HG03159 (cell line): ENCODE measurements around the gene CXCR2.
"Not testable (repeated sequence)": the region's sequence is repeated elsewhere in the genome, so short reads cannot be mapped to it uniquely, and the experiment has no call there.

Source experiments
- ATAC-seq: cut with Tn5 transposase; IDR thresholded peaks from one replicate; pipeline ENCODE4 v1.9.1; 2021; ENCODE audit warnings: mild to moderate bottlenecking, moderate library complexity; ENCODE audit not compliant: unreplicated experiment

CXCR2 gene

GRCh38 chr2:218125626-218126080, at the start of gene CXCR2:
Gene CXCR2, plus strand, starts transcription at chr2:218126028. Its CDS starts 8,774 bp downstream, at chr2:218134802.
- ATAC-seq = no peak

DNA sequence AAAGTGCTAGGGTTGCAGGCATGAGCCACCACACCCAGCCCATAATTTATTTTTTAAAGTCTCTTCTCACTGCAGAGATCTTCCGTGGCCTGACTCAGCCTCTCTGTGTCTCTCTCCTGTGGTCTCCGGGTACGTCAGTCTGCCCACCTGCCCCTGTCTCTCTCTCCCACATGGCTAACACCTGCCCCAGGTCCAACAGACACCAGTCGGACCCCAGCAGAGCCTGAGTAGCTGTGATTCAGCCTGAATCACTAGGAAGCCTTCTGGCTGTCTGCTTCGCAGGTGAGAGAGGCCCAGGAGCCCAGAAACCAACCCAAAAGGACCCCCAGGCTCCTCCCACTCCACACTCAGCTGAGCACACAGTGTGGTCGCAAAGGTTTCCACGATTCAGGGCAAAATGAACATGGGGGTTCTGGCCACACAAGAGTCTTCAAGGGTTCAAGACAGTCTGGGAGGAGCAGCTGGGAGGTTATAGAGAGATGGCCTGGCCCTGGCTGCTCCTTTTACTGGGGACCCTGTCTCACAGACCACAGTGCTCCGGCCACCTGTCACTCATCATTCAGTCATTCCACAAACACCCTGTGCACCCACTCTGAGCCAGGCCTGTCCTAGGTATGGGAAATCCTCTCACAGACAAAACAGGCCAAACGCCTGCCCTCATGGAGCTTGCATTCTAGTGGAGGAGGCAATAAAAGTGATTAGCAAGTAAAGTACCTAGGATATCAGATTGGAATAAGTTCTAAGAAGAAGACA, 48.2 kb upstream of the CXCR2 start:
- no peak for ATAC-seq

- ATAC-seq = no peak
These were observed 45.6 kb upstream of the CXCR2 start for GRCh38 chr2:218079943-218080913.

- peak; percentile 95 for ATAC-seq
These were observed 44.8 kb upstream of the CXCR2 start for GRCh38 chr2:218081063-218081462.

- no peak for ATAC-seq
These were observed 44.1 kb upstream of the CXCR2 start for GRCh38 chr2:218081695-218082094.

DNA sequence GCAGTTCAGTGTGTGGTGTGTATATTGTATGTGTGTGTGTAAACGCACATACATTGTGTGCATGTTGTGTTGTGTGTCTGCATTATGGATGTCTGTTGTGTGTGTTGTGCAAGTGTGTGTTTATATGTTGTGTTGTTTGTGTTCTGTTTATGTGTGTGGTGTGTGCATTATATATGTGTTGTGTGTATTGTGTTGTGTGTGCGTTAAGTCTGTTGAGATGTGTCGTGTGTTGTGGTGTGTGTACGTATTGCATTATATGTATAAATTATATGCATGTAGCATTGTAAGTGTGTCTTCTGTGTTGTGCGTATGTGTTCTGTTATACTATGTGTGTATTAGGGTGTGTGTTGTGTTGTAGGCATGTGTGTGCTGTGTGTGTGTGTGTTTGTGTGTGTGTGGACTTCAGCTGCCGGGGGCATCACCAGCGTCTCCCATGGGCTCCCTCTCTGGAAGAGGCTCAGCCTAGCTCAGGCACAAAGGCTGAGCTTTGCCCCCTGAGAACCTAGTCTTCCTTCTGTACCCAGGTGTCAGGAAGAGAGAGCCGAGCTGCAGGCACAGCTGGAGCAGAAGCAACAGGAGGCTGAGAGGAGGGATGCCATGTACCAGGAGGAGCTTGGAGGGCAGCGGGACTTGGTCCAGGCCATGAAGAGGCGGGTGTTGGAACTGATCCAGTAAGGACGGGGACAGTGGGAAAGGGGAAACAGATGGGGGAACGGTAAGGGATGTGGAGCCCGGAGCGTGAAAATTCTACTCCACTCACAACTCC, 43.1 kb upstream of the CXCR2 start:
- no peak for ATAC-seq

- ATAC-seq = no peak
These were observed 42.5 kb upstream of the CXCR2 start for GRCh38 chr2:218083352-218083676.

- ATAC-seq = no peak
These were observed 39.4 kb upstream of the CXCR2 start for GRCh38 chr2:218086478-218086877.

DNA sequence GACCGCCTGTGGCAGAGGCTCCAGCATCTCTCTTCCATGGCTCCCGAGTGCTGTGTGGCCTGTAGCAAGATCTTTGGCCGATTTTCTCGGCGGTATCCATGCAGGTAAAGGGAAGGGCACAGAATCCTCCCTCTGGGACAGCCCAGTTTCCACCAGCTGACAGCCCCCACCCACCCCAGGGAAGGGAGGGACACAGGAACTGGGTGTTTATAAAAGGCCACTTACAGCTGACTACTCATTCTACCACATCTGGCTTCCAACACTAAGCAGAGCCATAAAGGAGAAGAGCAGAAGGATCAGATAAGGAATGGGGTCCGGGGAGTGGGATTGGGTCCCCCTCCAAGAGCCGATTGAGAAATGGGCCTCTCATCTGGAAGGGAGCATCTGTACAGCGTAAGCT, 36.6 kb upstream of the CXCR2 start:
- ATAC-seq = no peak

DNA sequence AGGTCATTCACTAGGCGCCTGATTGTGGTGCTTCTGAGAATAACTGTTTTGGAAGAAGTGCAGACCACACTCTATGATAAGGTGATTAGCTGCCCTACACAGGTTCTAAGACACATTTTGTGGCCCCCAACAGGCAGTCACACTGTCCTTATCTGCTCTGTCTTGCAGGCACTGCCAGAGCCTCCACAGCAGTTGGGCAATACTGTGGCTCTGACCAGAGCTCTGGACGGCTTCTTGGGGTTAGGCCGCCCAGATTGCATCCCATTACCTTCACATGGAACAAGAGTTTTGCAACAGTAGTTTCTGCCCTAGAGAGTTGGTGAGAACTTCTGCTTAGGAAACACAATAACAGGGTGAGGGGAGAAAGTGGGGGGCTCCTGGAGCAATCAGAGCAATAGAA, 34.1 kb upstream of the CXCR2 start:
- ATAC-seq = no peak

DNA sequence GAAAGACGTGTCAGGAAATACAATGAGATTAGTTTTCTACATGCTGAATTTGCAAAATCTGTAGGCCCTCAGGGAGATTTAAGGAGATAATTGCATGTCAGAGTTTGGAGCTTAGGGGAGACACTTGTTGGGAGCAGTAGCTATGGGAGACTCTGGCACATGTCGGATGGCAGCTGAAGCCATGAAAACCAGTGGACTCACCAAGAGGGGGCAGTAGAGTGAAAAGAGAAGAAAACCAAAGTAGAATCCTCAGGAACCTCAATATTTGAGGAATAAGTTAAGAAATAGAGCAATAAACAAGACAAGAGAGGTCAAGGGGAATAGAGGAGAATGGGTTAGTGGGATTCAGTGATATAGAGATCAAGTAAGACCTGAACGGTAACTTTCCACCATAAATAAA, 31.9 kb upstream of the CXCR2 start:
- no peak for ATAC-seq

DNA sequence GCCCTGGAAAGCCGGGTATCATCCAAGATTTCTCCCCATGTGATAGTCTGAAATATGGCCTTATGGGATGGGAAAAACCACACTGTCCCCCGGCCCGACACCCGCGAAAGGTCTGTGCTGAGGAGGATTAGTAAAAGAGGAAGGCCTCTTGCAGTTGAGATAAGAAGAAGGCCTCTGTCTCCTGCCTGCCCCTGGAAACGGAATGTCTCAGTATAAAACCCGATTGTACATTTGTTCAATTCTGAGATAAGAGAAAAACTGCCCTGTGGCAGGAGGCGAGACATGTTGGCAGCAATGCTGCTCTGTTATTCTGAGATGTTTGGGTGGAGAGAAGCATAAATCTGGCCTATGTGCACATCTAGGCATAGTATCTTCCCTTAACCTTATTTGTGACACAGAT, 30.0 kb upstream of the CXCR2 start:
- no peak for ATAC-seq

DNA sequence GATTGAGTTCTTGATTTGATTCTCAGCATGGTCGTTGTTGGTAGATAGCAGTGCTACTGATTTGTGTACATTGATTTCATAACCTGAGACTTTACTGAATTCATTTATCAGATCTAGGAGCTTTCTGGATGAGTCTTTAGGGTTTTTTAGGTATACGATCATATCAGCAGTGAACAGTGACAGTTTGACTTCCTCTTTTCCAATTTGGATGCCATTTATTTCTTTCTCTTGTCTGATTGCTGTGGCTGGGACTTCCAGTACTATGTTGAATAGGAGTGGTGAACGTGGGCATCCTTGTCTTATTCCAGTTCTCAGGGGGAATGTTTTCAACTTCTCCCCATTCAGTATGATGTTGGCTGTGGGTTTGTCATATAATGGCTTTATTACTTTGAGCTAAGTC, 27.9 kb upstream of the CXCR2 start:
- no peak for ATAC-seq

GRCh38 chr2:218108834-218109233, 17.0 kb upstream of the CXCR2 start:
- ATAC-seq = not testable (repeated sequence)

GRCh38 chr2:218121789-218122188, 4.0 kb upstream of the CXCR2 start:
- not testable (repeated sequence) for ATAC-seq

GRCh38 chr2:218122286-218122685, 3.5 kb upstream of the CXCR2 start:
- not testable (repeated sequence) for ATAC-seq

DNA sequence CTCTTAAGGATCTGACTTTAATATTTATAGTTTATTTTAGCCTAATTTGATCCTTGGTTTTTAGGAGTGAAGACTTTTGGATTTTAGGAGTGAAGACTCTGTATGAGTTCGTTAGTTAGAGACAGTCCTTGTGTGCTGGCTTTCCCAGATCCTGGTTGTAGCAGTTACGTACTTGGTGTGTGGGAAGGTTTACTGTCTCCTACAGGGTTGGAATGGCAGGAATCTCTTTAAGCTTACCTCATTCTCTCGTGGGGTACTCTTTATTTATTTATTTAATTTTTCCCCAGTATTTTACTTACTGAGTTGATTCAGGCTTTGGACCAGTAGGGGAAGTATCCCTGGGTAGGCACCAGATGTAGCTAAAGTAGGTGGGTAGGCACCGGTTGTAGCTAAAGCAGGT, 1.8 kb upstream of the CXCR2 start:
- no peak for ATAC-seq

DNA sequence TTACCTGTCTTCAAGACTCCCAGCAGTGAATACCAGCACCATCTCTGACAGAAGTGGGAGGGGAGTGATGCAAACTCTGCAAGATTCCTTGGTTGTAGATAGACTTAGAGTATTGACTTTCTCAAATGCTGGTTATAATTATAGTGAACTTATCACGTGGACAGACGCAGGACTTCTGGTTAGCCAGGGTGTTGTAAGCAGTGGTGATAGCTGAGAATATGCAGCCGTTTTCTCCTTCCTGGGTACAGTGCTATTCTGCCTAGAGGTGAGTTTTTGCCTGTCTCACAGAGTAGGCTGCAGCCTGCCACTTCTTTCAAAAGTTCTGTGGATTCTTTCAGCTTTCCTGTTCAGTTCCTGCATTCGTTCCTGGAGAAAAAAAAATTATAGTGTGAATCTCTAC, 733 bp upstream of the CXCR2 start:
- ATAC-seq = no peak

GRCh38 chr2:218127929-218128455, 2.2 kb downstream of the CXCR2 start:
- no peak for ATAC-seq

DNA sequence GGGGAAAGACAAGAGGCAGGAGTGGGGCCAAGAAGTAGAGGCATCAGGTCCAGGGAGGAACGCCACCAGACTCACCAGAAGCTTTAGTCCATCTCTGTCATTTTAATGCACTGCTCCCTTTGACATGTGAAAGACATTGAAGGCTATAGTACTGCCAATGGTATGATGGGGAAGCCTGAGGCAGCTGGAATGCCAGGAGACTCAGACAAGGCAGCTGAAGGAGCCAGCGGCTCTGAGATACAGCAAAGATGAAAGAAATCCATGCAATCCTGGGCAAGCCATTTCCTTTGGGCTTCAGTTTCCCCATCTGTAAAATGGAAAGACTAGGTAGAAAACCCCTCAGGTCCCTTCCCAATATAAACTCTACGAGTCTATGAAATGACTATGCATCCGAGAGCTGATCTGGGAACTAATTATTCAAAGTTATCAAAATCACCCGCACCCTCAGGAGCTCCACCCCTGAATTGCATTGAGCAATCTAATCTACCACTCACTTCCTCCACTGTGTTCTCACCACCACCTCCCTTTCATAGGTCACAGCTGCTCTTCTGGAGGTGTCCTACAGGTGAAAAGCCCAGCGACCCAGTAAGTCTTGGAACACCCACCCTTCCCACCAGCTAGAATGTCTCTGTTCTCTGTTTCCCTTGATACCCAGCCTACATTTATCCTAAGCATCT, 3.1 kb downstream of the CXCR2 start:
- ATAC-seq = no peak
